HepG2 (cell line): ENCODE results near the gene ZNF740. TPM values are rescaled to one million over a fixed set of nuclear protein-coding genes. Genes with fewer than 3 reads are reported as not detected.

Experiments used
- ARHGAP35 ChIP-seq: sonication (generic); formaldehyde crosslinking; IDR thresholded peaks from 2 replicates; pipeline ENCODE4 v1.9.0; 2022; ENCODE audit warnings: mild to moderate bottlenecking, inconsistent platforms, moderate library complexity, missing genetic modification reagents, borderline replicate concordance
- ELF4 ChIP-seq: sonication (generic); formaldehyde crosslinking; IDR thresholded peaks from 2 replicates; pipeline ENCODE4 v1.5.0; 2020; ENCODE audit warnings: missing genetic modification reagents, mild to moderate bottlenecking, moderate library complexity, borderline replicate concordance
- FOXP1 ChIP-seq, 2 experiments: fragments of 450-650 bp in 1 of 2; IDR thresholded peaks; 2 replicates each; pipeline ENCODE4 v1.6.1; 2017 to 2018; ENCODE audit warnings: antibody characterized with exemption in 1 of 2
- HIVEP1 ChIP-seq: sonication (generic); formaldehyde crosslinking; IDR thresholded peaks from 2 replicates; pipeline ENCODE4 v1.4.0; 2020; ENCODE audit warnings: mild to moderate bottlenecking, missing genetic modification reagents
- IKZF4 ChIP-seq: sonication (generic); formaldehyde crosslinking; IDR thresholded peaks from 2 replicates; pipeline ENCODE4 v1.5.1; 2020; ENCODE audit warnings: borderline replicate concordance, mild to moderate bottlenecking, low read depth, missing genetic modification reagents; ENCODE audit errors: not compliant biosample characterization
- MTF2 ChIP-seq: sonication (generic); formaldehyde crosslinking; IDR thresholded peaks from 2 replicates; pipeline ENCODE4 v1.5.0; 2020; ENCODE audit warnings: missing genetic modification reagents, borderline replicate concordance
- NFE2L1 ChIP-seq: sonication (generic); formaldehyde crosslinking; IDR thresholded peaks from 2 replicates; pipeline ENCODE4 v1.4.0; 2020; ENCODE audit warnings: missing genetic modification reagents, mild to moderate bottlenecking, borderline replicate concordance
- PAWR ChIP-seq: sonication (generic); formaldehyde crosslinking; IDR thresholded peaks from 2 replicates; pipeline ENCODE4 v1.4.0; 2020; ENCODE audit warnings: missing genetic modification reagents, mild to moderate bottlenecking, borderline replicate concordance
- SMC3 ChIP-seq: IDR thresholded peaks from 2 replicates; pipeline ENCODE4 v1.6.1; 2011; ENCODE audit warnings: low read length, improper control_type of control experiment
- TCF7 ChIP-seq: sonication (generic); IDR thresholded peaks from 2 replicates; pipeline ENCODE4 v1.6.1; 2016; ENCODE audit warnings: antibody characterized with exemption, low read depth
- TOE1 ChIP-seq: sonication (generic); formaldehyde crosslinking; IDR thresholded peaks from 2 replicates; pipeline ENCODE4 v1.4.0; 2020; ENCODE audit warnings: mild to moderate bottlenecking, missing genetic modification reagents
- ZBTB20 ChIP-seq: sonication (generic); formaldehyde crosslinking; IDR thresholded peaks from 2 replicates; pipeline ENCODE4 v1.8.1; 2023; ENCODE audit warnings: missing genetic modification reagents, low read depth, mild to moderate bottlenecking, borderline replicate concordance
- ZBTB8A ChIP-seq: sonication (generic); formaldehyde crosslinking; IDR thresholded peaks from 2 replicates; pipeline ENCODE4 v1.4.0; 2020; ENCODE audit warnings: mild to moderate bottlenecking, low read depth, missing genetic modification reagents, borderline replicate concordance
- ZNF12 ChIP-seq: sonication (generic); formaldehyde crosslinking; IDR thresholded peaks from 2 replicates; pipeline ENCODE4 v1.5.0; 2020; ENCODE audit warnings: missing genetic modification reagents
- ZNF256 ChIP-seq: sonication (generic); formaldehyde crosslinking; conservative IDR thresholded peaks from 2 replicates; pipeline ENCODE4 v1.4.0; 2020; ENCODE audit warnings: missing genetic modification reagents
- ZNF747 ChIP-seq: sonication (generic); formaldehyde crosslinking; IDR thresholded peaks from 2 replicates; pipeline ENCODE4 v1.8.1; 2023; ENCODE audit warnings: missing genetic modification reagents, mild to moderate bottlenecking, borderline replicate concordance
- ZNF772 ChIP-seq: sonication (generic); formaldehyde crosslinking; IDR thresholded peaks from 2 replicates; pipeline ENCODE4 v1.5.0; 2020; ENCODE audit warnings: mild to moderate bottlenecking, missing genetic modification reagents
- ZNF841 ChIP-seq: sonication (generic); formaldehyde crosslinking; IDR thresholded peaks from 2 replicates; pipeline ENCODE4 v1.8.1; 2023; ENCODE audit warnings: missing genetic modification reagents, borderline replicate concordance
- polyA plus RNA-seq, 8 experiments: library from polyadenylated mRNA; depleted of rRNA in 3 of 8; stranded (reverse) in 7 of 8; unstranded in 1 of 8; fragments of >200 nt; fragmentation: Illumina TruSeq in 4 of 8; extraction: Trizol in 4 of 8; gene quantifications; 2 replicates each; pipeline versions ENCODE4 v1.2.1 to v1.2.3, GENCODE V29; 2011 to 2016; ENCODE audit warnings: low read depth in 4 of 8, missing spikeins in 1 of 8, mixed read lengths in 1 of 8; ENCODE audit not compliant: insufficient read depth in 1 of 8
- total RNA-seq, 5 experiments: library from RNA; depleted of rRNA; stranded (reverse); fragments of >200 nt; fragmentation: Illumina TruSeq; extraction: Trizol; gene quantifications; 2 replicates each; pipeline ENCODE4 v1.2.3, GENCODE V29; 2016; ENCODE audit warnings: low read depth in 1 of 5
- TF ChIP-seq, protein P1 (sequence below): sonication (generic); formaldehyde crosslinking; IDR thresholded peaks from one replicate; pipeline ENCODE4 v1.5.1; 2020; ENCODE audit warnings: mild to moderate bottlenecking, missing genetic modification reagents; ENCODE audit errors: not compliant biosample characterization
- TF ChIP-seq, protein P2 (sequence below): IDR thresholded peaks from 2 replicates; pipeline ENCODE4 v1.6.1; 2016; ENCODE audit warnings: missing compliant biosample characterization, missing genetic modification reagents, borderline replicate concordance
- TF ChIP-seq, protein P3 (sequence below): sonication (generic); formaldehyde crosslinking; IDR thresholded peaks from 2 replicates; pipeline ENCODE4 v1.4.0; 2020; ENCODE audit warnings: missing genetic modification reagents

Gene ZNF740
- total and polyA plus RNA-seq, 2 of the 13 experiments (the other 11 are each of a cell fraction or from before 2014, with no cell fraction given), result 16.9 to 19.0 TPM

DNA sequence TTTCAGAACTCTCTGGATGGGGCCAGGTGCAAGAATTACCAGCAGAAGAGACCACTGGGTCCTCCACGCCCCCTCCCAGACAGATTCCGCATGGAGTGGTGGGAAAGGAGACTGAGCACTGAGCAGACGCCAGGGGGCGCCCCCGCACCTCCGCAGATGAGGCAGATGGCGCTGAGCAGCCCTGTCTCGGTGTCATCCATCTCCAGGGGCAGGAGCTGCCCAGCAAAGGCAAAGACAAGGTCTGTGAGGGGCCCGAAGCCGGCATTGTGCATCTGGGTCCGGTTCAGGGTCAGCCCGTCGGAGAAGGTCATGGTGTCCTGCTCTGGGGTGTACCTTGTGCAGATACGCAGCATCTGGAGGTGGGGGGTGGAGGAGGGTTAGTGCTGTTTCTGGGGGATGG is 32.8 kb downstream of the ZNF740 start (continued):
- TF ChIP-seq, protein P1, sequence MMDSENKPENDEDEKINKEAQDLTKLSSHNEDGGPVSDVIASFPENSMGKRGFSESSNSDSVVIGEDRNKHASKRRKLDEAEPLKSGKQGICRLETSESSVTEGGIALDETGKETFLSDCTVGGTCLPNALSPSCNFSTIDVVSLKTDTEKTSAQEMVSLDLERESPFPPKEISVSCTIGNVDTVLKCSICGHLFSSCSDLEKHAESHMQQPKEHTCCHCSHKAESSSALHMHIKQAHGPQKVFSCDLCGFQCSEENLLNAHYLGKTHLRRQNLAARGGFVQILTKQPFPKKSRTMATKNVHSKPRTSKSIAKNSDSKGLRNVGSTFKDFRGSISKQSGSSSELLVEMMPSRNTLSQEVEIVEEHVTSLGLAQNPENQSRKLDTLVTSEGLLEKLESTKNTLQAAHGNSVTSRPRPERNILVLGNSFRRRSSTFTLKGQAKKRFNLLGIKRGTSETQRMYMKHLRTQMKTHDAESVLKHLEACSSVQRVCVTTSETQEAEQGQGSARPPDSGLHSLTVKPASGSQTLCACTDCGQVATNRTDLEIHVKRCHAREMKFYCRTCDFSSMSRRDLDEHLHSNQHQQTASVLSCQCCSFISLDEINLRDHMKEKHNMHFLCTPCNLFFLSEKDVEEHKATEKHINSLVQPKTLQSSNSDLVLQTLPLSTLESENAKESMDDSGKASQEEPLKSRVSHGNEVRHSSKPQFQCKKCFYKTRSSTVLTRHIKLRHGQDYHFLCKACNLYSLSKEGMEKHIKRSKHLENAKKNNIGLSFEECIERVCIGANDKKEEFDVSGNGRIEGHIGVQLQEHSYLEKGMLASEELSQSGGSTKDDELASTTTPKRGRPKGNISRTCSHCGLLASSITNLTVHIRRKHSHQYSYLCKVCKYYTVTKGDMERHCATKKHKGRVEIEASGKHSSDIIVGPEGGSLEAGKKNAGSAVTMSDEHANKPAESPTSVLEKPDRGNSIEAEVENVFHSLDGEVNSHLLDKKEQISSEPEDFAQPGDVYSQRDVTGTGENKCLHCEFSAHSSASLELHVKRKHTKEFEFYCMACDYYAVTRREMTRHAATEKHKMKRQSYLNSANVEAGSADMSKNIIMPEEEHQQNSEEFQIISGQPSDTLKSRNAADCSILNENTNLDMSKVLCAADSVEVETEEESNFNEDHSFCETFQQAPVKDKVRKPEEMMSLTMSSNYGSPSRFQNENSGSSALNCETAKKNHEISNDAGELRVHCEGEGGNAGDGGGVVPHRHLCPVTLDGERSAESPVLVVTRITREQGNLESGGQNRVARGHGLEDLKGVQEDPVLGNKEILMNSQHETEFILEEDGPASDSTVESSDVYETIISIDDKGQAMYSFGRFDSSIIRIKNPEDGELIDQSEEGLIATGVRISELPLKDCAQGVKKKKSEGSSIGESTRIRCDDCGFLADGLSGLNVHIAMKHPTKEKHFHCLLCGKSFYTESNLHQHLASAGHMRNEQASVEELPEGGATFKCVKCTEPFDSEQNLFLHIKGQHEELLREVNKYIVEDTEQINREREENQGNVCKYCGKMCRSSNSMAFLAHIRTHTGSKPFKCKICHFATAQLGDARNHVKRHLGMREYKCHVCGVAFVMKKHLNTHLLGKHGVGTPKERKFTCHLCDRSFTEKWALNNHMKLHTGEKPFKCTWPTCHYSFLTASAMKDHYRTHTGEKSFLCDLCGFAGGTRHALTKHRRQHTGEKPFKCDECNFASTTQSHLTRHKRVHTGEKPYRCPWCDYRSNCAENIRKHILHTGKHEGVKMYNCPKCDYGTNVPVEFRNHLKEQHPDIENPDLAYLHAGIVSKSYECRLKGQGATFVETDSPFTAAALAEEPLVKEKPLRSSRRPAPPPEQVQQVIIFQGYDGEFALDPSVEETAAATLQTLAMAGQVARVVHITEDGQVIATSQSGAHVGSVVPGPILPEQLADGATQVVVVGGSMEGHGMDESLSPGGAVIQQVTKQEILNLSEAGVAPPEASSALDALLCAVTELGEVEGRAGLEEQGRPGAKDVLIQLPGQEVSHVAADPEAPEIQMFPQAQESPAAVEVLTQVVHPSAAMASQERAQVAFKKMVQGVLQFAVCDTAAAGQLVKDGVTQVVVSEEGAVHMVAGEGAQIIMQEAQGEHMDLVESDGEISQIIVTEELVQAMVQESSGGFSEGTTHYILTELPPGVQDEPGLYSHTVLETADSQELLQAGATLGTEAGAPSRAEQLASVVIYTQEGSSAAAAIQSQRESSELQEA, result no peak
- TF ChIP-seq IKZF4 (CRISPR knock-in tag) (no peak), ZBTB8A (CRISPR knock-in tag) (no peak), ZNF12 (CRISPR knock-in tag) (no peak), FOXP1 (IDR thresholded peaks at IDR 0.05) (no peak), FOXP1 (CRISPR knock-in tag; IDR thresholded peaks at IDR 0.05) (no peak), SMC3 (peak; percentile 67), ZBTB20 (CRISPR knock-in tag) (no peak), ZNF747 (no peak), ZNF256 (CRISPR knock-in tag) (no peak), ARHGAP35 (0 out of 2 replicates have a peak, but pooled peaks have one; percentile 41), TCF7 (no peak), ELF4 (no peak), PAWR (no peak), TOE1 (CRISPR knock-in tag) (no peak), MTF2 (CRISPR knock-in tag) (no peak), NFE2L1 (CRISPR knock-in tag) (no peak), HIVEP1 (CRISPR knock-in tag) (no peak), ZNF841 (CRISPR knock-in tag) (no peak), ZNF772 (CRISPR knock-in tag) (no peak)
- TF ChIP-seq, protein P2, sequence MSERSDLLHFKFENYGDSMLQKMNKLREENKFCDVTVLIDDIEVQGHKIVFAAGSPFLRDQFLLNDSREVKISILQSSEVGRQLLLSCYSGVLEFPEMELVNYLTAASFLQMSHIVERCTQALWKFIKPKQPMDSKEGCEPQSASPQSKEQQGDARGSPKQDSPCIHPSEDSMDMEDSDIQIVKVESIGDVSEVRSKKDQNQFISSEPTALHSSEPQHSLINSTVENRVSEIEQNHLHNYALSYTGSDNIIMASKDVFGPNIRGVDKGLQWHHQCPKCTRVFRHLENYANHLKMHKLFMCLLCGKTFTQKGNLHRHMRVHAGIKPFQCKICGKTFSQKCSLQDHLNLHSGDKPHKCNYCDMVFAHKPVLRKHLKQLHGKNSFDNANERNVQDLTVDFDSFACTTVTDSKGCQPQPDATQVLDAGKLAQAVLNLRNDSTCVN (CRISPR knock-in tag), result no peak
- TF ChIP-seq, protein P3, sequence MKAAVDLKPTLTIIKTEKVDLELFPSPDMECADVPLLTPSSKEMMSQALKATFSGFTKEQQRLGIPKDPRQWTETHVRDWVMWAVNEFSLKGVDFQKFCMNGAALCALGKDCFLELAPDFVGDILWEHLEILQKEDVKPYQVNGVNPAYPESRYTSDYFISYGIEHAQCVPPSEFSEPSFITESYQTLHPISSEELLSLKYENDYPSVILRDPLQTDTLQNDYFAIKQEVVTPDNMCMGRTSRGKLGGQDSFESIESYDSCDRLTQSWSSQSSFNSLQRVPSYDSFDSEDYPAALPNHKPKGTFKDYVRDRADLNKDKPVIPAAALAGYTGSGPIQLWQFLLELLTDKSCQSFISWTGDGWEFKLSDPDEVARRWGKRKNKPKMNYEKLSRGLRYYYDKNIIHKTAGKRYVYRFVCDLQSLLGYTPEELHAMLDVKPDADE, result no peak
